Ramos (cell line): ENCODE results near the gene IL12B.
"Not testable (repeated sequence)": the region's sequence is repeated elsewhere in the genome, so short reads cannot be mapped to it uniquely, and the experiment has no call there.

Experiments used
- in situ Hi-C: fragments of 300-500 bp; cut with MboI; formaldehyde crosslinking; loops from one replicate; pipeline ENCODE4 v1.14.3; 2022; ENCODE audit warnings: low sequenced_read_pairs; ENCODE audit not compliant: unreplicated experiment

The IL12B gene

DNA sequence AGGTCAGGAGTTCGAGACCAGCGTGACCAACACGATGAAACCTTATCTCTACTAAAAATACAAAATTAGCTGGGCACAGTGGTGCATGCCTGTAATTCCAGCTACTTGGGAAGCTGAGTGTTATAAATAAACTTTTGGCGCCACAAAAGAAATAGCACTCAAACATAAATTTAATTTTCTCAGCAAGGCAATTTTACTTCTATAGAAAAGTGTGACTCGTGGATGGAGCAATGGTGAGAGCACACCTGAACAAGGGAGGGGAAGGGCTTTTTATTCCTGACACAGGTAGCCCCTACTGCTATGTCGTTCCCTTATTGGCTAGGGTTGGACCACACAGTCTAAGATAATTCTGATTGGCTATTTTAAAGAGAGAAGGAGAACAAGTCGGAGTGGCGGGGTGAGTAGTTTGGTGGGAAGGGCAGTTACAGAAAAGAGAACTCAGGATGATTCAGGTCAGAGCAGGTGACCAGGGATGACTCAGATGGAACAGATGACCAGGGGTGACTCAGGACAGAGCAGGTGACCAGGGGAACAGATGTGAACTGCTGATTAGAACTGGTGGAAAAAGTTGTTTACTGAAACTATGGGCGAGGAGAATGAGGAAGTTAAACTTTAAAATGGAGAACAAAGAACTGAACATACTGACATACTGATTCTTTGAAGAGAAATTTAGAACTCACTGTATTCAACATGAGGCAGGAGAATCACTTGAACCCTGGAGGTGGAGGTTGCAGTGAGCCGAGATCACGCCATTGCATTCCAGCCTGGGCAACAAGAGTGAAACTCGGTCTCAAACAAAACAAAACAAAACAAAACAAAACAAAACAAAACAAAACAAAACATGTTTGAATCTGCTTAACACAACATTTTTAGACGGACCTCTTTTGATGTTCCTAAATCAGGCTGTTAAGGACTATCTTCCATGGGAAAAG is 28.1 kb downstream of the IL12B start:
- in situ Hi-C loops, result not testable (repeated sequence)

DNA sequence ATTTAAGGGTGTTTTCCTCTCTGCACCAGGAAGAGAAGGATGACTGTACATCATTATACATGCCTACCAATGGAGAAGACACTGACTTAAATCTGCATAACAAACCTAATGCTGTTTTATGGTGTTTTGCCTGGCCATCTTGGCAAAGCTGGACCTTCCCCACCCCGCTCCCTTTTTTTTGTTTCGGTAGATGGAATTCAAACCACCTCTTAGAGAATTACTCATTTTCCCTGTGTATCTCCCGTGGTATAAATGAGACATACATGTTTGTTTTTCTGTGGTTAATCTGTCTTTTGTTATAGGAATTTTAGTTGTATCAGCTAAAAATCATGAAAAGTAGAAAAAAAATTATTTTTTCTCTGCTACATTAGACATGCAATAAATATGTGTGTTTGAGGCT is 28.8 kb downstream of the IL12B start:
- in situ Hi-C loops, result no loop called here

DNA sequence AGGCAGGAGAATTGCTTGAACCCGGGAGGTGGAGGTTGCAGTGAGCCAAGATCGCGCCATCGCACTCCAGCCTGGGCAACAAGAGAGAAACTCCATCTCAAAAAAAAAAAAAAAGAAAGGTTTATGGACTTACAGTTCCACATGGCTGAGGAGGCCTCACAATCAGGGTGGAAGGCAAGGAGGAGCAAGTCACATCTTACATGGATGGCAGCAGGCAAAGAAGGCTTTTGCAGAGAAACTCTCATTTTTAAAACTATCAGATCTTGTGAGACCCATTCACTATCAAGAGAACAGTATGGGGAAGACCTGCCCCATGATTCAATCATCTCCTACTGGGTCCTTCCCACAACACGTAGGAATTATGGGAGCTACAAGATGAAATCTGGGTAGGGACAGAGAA is 33.0 kb downstream of the IL12B start:
- in situ Hi-C loops, result not testable (repeated sequence)

DNA sequence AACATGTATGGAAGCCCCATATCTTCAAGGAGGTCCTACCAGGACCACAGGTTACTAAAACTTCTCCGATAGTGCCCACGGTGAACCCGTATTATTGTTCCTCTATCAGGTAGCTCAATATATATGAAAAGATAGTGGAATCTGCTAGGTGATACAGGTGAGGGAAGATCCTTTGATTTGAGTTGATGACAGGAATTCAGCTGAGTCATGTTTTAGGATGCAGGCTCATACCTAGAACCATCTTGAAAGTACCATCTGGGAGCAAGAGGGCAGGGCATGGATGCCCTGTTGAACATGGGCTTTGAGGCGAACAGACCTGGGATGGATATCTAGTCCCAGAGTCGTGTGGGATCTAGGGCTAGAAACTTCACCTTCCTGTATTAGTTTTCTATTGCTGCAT is 35.4 kb downstream of the IL12B start:
- in situ Hi-C loops, result no loop called here

- in situ Hi-C loops, result no loop called here
Measured at GRCh38 chr5:159290741-159291140, 39.5 kb downstream of the IL12B start.

DNA sequence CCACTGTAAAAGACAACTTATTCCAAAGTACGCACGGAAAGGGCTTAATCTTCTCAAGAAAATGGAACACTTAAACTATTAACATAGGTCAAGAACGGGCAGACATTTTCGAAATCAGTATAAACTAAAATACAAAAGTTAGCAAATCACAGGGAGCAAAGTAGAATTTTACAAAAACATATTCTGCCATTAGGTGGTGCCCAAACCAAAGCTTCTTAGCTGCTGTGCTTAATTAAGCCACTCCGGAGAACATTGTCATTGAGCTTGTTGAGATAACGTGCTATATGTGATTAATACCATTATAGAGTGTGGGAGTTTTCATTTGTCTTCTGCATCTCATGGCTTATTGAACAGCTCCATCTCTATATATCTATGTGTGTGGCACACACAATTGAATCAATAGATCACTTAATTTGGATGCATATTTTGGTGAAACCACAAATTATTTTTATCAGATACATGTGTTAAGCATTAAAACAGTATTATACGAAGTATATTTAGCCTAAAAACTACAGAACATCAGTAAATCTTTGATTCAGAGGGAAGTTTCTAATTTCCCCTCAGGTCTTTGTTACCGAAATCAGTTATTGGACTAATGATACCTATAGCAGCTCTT is 43.8 kb downstream of the IL12B start:
- in situ Hi-C loops, result no loop called here

- in situ Hi-C loops, result no loop called here
Measured at GRCh38 chr5:159274676-159275075, 55.6 kb downstream of the IL12B start.

- in situ Hi-C loops, result no loop called here
Measured at GRCh38 chr5:159273923-159274322, 56.4 kb downstream of the IL12B start.

GRCh38 chr5:159269723-159270122 is 60.6 kb downstream of the IL12B start:
- in situ Hi-C loops, result no loop called here

DNA sequence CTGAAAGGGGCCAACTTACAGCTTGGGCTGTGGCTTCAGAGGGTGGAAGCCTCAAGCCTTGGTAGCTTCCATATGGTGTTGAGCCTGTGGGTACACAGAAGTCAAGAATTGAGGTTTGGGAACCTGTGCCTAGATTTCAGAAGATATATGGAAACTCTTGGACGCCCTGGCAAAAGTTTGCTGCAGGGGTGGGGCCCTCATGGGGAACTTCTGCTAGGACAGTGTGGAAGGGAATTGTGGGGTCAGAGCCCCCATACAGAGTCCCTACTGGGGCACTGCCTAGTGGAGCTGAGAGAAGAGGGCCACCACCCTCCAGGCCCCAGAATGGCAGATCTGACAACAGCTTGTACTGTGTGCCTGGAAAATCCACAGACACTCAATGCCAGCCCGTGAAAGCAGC is 63.5 kb downstream of the IL12B start:
- in situ Hi-C loops, result not testable (repeated sequence)
